Esophagus muscularis mucosa (tissue), 4 donors: Measurements from ENCODE around the gene MRPL23. TPM values are rescaled to one million over a fixed set of nuclear protein-coding genes. Genes with fewer than 3 reads are reported as not detected.

ENCODE experiments used
- DNase-seq: peaks from one replicate; pipeline ENCODE4 v3.0.0-alpha.2; 2017; ENCODE audit errors: extremely low spot score
- H3K27ac ChIP-seq, 4 donors: fragments of 200-600 bp; sonication (generic); replicated peaks in 1 of 4; 1 replicate in 3 of 4; 2 replicates in 1 of 4; pipeline ENCODE4 v1.5.1; 2016 to 2019; ENCODE audit warnings: mild to moderate bottlenecking in 1 of 4
- H3K27me3 ChIP-seq, 4 donors: fragments of 200-600 bp; sonication (generic); one replicate each; pipeline versions ENCODE4 v1.5.1 to v1.6.0; 2016 to 2019
- H3K36me3 ChIP-seq, 4 donors: fragments of 200-600 bp; sonication (generic); one replicate each; pipeline ENCODE4 v1.5.1; 2016 to 2019
- H3K4me1 ChIP-seq, 4 donors: fragments of 200-600 bp; sonication (generic); one replicate each; pipeline ENCODE4 v1.5.1; 2016 to 2019
- H3K4me3 ChIP-seq, 4 donors: fragments of 200-600 bp; sonication (generic); 1 replicate in 2 of 4; 2 replicates in 2 of 4; pipeline ENCODE4 v1.5.1; 2016 to 2019; ENCODE audit warnings: mild to moderate bottlenecking in 4 of 4, moderate library complexity in 1 of 4
- H3K9me3 ChIP-seq, 4 donors: fragments of 200-600 bp; sonication (generic); 1 replicate in 3 of 4; 2 replicates in 1 of 4; pipeline ENCODE4 v1.5.1; 2016 to 2019
- CTCF ChIP-seq, 3 experiments: fragments of 200-600 bp in 2 of 3; fragments of 450-650 bp in 1 of 3; sonication (generic) in 2 of 3; IDR thresholded peaks; one replicate each; pipeline ENCODE4 v1.5.1; 2017 to 2019; ENCODE audit warnings: antibody characterized with exemption in 3 of 3, mild to moderate bottlenecking in 2 of 3, moderate library complexity in 1 of 3
- EP300 ChIP-seq: sonication (generic); formaldehyde crosslinking; IDR thresholded peaks from one replicate; pipeline ENCODE4 v1.6.1; 2017; ENCODE audit warnings: antibody characterized with exemption
- POLR2A ChIP-seq: fragments of 450-650 bp; IDR thresholded peaks from one replicate; pipeline ENCODE4 v1.6.1; 2017; ENCODE audit warnings: antibody characterized with exemption, moderate library complexity, mild to moderate bottlenecking, low read depth
- POLR2AphosphoS5 ChIP-seq, 2 donors: sonication (generic); formaldehyde crosslinking; IDR thresholded peaks; one replicate each; pipeline ENCODE4 v1.6.1; 2017; ENCODE audit warnings: antibody characterized with exemption in 2 of 2
- WGBS: methylation state at CpG from one replicate; pipeline ENCODE4 v1.1.5; 2018; 5-methylcytosine and 5-hydroxymethylcytosine counted together
- intact Hi-C: fragments of 100-400 bp; cut with DNase I; formaldehyde crosslinking; loops from one replicate; pipeline ENCODE4 v1.15.1; 2023
- total RNA-seq, 4 donors: library from RNA; depleted of rRNA; stranded (reverse); fragments of >200 nt; gene quantifications; one replicate each; pipeline versions ENCODE4 v1.1.0 to v1.2.1, GENCODE V29; 2016

The MRPL23 gene
- total RNA-seq, 4 donors from 2014 or later, result 82.0 to 153 (median 92.4) TPM

DNA sequence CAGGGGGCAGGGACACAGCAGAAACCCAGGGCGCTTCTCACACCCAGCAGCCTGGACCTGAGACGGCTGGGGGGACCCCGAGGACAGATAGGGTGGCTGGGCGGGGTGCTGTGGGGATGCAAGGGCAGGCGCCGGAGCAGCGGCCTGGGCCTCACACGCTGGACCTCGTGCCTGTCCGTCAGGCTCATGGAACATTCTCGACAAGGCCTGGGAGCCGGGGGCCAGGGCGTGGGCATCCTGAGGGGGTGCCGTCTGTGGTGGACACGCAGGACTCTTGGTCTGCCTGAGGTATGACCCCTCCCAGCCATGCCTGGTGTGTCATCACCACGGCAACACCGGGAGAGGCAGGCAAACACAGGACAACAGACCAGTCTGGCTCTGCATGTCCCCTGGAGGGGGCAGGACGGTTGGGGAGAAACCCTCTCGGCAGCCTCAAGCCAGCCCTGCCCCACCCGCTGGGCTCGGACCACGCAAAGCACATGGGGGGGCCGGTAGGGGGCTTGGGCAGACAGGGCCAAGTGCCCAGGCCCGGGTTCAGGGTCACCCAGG lies 21.4 kb downstream of the MRPL23 start:
- WGBS, result no CpG with 5 or more reads among the region's 24 CpGs
- intact Hi-C loops, result no loop called here
- Histone ChIP-seq H3K4me3 (no peak overlapping the region), H3K36me3 (no peaks in the 10 kb centered on the region), H3K27ac (no peak overlapping the region), H3K27me3 (no peaks in the 10 kb centered on the region), H3K4me1 (no peaks in the 10 kb centered on the region), H3K9me3 (no peaks in the 10 kb centered on the region)
- no peak for DNase-seq
- TF ChIP-seq POLR2AphosphoS5 (IDR thresholded peaks at IDR 0.05), result no peak
- TF ChIP-seq POLR2A, result no peak
- no peak for TF ChIP-seq CTCF (IDR thresholded peaks at IDR 0.05)
- no peak for TF ChIP-seq EP300

GRCh38 chr11:1969035-1969434 lies 21.9 kb downstream of the MRPL23 start:
- TF ChIP-seq POLR2AphosphoS5 (IDR thresholded peaks at IDR 0.05), result no peak
- no peak for TF ChIP-seq EP300
- no peak for TF ChIP-seq POLR2A
- TF ChIP-seq CTCF (IDR thresholded peaks at IDR 0.05), result no peak
- Histone ChIP-seq H3K27me3 (no peaks in the 10 kb centered on the region), H3K36me3 (no peaks in the 10 kb centered on the region), H3K4me1 (no peaks in the 10 kb centered on the region), H3K27ac (no peak overlapping the region), H3K4me3 (no peak overlapping the region), H3K9me3 (no peaks in the 10 kb centered on the region)
- WGBS, result no CpG with 5 or more reads among the region's 21 CpGs
- intact Hi-C loops, result no loop called here
- DNase-seq, result no peak

DNA sequence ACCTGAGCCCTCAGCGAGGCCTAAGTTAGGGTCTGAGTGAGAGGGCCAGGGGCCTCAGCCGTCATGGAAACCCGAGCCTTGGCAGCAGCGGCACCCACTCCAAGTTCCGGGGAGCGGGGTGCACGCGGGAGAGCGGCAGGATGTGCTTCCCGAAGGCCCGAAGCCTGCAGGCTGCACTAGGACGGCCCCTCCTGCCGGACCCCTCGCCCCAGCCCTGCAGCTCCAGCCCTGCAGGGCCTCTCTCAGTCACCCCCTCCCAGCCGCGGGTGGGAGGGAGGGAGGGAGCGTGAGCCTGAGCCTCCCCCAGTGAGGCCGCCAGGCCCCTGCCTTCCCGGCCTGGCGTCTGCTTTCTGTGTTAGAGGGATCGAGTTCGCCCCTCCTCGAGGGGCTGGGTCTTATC lies 22.6 kb downstream of the MRPL23 start:
- Histone ChIP-seq H3K4me1 (no peaks in the 10 kb centered on the region), H3K9me3 (no peaks in the 10 kb centered on the region), H3K4me3 (no peak overlapping the region), H3K36me3 (no peaks in the 10 kb centered on the region), H3K27ac (no peak overlapping the region), H3K27me3 (no peaks in the 10 kb centered on the region)
- WGBS, result no CpG with 5 or more reads among the region's 23 CpGs
- intact Hi-C loops, result no loop called here
- no peak for DNase-seq
- TF ChIP-seq POLR2AphosphoS5 (IDR thresholded peaks at IDR 0.05) (no peak), CTCF (IDR thresholded peaks at IDR 0.05) (no peak), POLR2A (no peak)

DNA sequence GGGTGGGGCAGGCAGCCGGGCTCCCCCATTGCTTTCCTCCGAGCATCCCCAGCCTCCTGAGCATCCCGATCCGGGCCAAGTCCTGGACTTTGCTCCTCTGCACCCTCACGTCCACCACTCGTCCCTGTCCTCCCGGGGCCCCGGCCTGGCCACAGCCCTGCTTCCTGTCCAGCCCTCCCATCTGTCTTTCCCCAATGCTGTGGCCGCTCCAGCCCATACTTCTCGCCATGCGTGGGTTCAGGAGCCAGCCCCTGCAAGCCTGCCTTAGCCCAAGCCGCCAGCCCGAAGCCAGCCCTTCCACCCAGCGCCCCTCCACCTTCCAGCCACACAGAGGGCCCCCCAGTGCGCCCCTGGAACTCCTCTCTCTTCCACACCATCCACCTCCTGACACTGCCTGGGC lies 23.8 kb downstream of the MRPL23 start:
- no peaks in the 10 kb centered on the region for H3K27me3 ChIP-seq
- WGBS, result 75% methylated on average over 10 of the region's 15 CpGs
- TF ChIP-seq EP300 (no peak), POLR2AphosphoS5 (IDR thresholded peaks at IDR 0.05) (no peak), POLR2A (no peak), CTCF (IDR thresholded peaks at IDR 0.05) (no peak)
- H3K4me1 ChIP-seq, result no peaks in the 10 kb centered on the region
- no peaks in the 10 kb centered on the region for H3K36me3 ChIP-seq
- no peak for DNase-seq
- no peak overlapping the region for H3K27ac ChIP-seq
- no peaks in the 10 kb centered on the region for H3K9me3 ChIP-seq
- no peak overlapping the region for H3K4me3 ChIP-seq
- intact Hi-C loops, result no loop called here

DNA sequence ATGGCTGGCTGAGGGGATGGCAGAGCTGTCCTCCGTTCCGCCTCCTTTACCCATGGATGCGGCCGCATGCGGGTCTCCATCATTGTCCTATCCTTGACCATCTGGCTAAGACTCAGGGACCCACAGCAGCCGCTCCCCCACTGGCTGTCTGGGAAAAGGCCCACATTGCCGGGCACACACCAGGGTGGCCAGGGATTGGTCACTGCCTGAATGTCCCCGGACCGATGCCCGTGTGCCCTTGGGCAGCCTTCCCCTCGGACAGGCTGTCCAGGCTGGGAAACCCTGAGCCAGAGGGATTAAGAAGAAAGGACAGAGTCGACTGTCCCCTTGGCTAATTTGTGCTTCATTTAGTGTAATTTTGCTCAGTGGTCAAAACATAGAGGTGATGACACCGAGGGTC lies 28.1 kb downstream of the MRPL23 start:
- no peaks in the 10 kb centered on the region for H3K9me3 ChIP-seq
- H3K4me1 ChIP-seq, result no peaks in the 10 kb centered on the region
- no CpG with 5 or more reads among the region's 13 CpGs for WGBS
- no peaks in the 10 kb centered on the region for H3K27me3 ChIP-seq
- no peaks in the 10 kb centered on the region for H3K36me3 ChIP-seq
- H3K4me3 ChIP-seq, result no peak overlapping the region
- TF ChIP-seq POLR2AphosphoS5 (IDR thresholded peaks at IDR 0.05) (no peak), POLR2A (no peak), CTCF (IDR thresholded peaks at IDR 0.05) (no peak), EP300 (no peak)
- no peak for DNase-seq
- intact Hi-C loops, result no loop called here
- no peak overlapping the region for H3K27ac ChIP-seq
